Kidney (tissue), 14 donors: ENCODE measurements around the gene CD70. TPM values are rescaled to one million over a fixed set of nuclear protein-coding genes. Genes with fewer than 3 reads are reported as not detected.
A peak's percentile ranks its signal among the peaks of the same experiment; 100 is the strongest.
"Not testable (repeated sequence)": the region's sequence is repeated elsewhere in the genome, so short reads cannot be mapped to it uniquely, and the experiment has no call there.

Source experiments
- DNase-seq, 5 donors: peaks; one replicate each; pipeline ENCODE4 v3.0.0-alpha.2; 2013 to 2020
- FAIRE-seq: peaks from 2 replicates; lab custom pipeline; 2012; peaks lifted over from hg19 to GRCh38; lab: Jason Lieb, UNC
- H3K27ac ChIP-seq, 2 donors: one replicate each; pipeline ENCODE4 v1.7.0; 2013; ENCODE audit warnings: low read depth in 2 of 2, low read length in 2 of 2, inconsistent platforms in 1 of 2
- H3K27me3 ChIP-seq: one replicate; pipeline ENCODE4 v1.7.1; 2013; ENCODE audit warnings: low read length, inconsistent platforms; ENCODE audit not compliant: control insufficient read depth, insufficient read depth
- H3K36me3 ChIP-seq, 3 donors: one replicate each; pipeline versions ENCODE4 v1.7.0 to v1.7.1; 2013; ENCODE audit warnings: low read length in 3 of 3, control low read depth in 1 of 3, inconsistent platforms in 1 of 3; ENCODE audit not compliant: insufficient read depth in 3 of 3, control insufficient read depth in 2 of 3
- H3K4me1 ChIP-seq, 3 donors: one replicate each; pipeline versions ENCODE4 v1.7.0 to v1.7.1; 2013; ENCODE audit warnings: low read length in 3 of 3, inconsistent platforms in 1 of 3, low read depth in 1 of 3; ENCODE audit not compliant: control insufficient read depth in 2 of 3, insufficient read depth in 2 of 3
- H3K4me3 ChIP-seq, 3 donors: one replicate each; pipeline versions ENCODE4 v1.7.0 to v1.8.1; 2013; ENCODE audit warnings: low read length in 3 of 3, control low read depth in 1 of 3, inconsistent platforms in 1 of 3
- H3K9ac ChIP-seq, 3 donors: one replicate each; pipeline versions ENCODE4 v1.7.0 to v1.7.1; 2013; ENCODE audit warnings: low read length in 3 of 3, control low read depth in 1 of 3, inconsistent platforms in 1 of 3
- H3K9me3 ChIP-seq, 3 donors: one replicate each; pipeline versions ENCODE4 v1.7.0 to v1.7.1; 2013; ENCODE audit warnings: low read length in 3 of 3, control low read depth in 1 of 3, inconsistent platforms in 1 of 3; ENCODE audit not compliant: control insufficient read depth in 2 of 3, insufficient read depth in 1 of 3
- intact Hi-C: fragments of 100-400 bp; cut with DNase I; formaldehyde crosslinking; loops from one replicate; pipeline ENCODE4 v1.11.1; 2022
- polyA plus RNA-seq: library from polyadenylated mRNA; stranded (reverse); fragments of 350-450 nt; fragmentation: Illumina TruSeq; extraction: RNeasy Lipid Tissue Mini Kit (QIAGEN cat#74804); gene quantifications from one replicate; pipeline ENCODE4 v1.2.3, GENCODE V29; 2014; ENCODE audit warnings: low read depth, low replicate concordance; ENCODE audit not compliant: insufficient read depth
- total RNA-seq: library from RNA; stranded (reverse); fragmentation: NEBNext Ultra II Directional; extraction: Animal tissue kit (Norgen Biotek cat#: 25700); gene quantifications from one replicate; pipeline ENCODE4 v1.2.1, GENCODE V29; 2021
- TF ChIP-seq, protein P1 (sequence below): IDR thresholded peaks from 3 replicates; pipeline ENCODE4 v1.5.1; 2012; ENCODE audit warnings: mild to moderate bottlenecking, moderate library complexity, borderline replicate concordance; ENCODE audit not compliant: insufficient read depth; ENCODE audit errors: extremely low read depth
- donor health status: control.
- donor health status: control.
- donor health status: control.
- donor health status: control.
- donor health status: control.
- donor health status: DM: yes; HTN: yes; CAD: no.
- donor health status: Normal renal cell carcinoma (clear cell type).

Gene CD70
- total and polyA plus RNA-seq, 2 donors from 2014 or later = 0.76 TPM; not detected in 1

DNA sequence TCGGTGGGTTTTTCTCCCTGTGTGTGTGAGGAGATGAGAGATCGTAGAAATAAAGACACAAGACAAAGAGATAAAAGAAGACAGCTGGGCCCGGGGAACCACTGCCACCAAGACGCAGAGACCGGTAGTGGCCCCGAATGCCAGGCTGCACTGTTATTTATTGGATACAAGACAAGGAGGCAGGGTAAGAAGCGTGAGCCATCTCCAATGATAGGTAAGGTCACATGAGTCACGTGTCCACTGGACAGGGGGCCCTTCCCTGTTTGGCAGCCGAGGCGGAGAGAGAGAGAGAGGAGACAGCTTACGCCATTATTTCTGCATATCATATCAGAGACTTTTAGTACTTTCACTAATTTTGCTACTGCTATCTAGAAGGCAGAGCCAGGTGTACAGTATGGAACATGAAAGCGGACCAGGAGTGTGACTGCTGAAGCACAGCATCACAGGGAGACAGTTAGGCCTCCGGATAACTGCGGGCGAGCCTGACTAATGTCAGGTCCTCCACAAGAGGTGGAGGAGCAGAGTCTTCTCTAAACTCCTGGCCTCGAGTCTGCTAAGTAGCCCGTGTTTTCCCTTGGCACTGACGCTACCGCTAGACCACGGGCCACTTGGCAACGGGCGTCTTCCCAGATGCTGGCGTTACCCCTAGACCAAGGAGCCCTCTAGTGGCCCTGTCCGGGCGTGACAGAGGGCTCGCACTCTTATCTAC, 42.0 kb upstream of the CD70 start:
- DNase-seq = peak; percentile 53 to 81 (median 62)
- H3K27ac ChIP-seq, H3K9ac ChIP-seq, intact Hi-C loops, H3K9me3 ChIP-seq, FAIRE-seq, H3K4me3 ChIP-seq, H3K4me1 ChIP-seq, H3K27me3 ChIP-seq, H3K36me3 ChIP-seq: not testable (repeated sequence)
- TF ChIP-seq, protein P1, sequence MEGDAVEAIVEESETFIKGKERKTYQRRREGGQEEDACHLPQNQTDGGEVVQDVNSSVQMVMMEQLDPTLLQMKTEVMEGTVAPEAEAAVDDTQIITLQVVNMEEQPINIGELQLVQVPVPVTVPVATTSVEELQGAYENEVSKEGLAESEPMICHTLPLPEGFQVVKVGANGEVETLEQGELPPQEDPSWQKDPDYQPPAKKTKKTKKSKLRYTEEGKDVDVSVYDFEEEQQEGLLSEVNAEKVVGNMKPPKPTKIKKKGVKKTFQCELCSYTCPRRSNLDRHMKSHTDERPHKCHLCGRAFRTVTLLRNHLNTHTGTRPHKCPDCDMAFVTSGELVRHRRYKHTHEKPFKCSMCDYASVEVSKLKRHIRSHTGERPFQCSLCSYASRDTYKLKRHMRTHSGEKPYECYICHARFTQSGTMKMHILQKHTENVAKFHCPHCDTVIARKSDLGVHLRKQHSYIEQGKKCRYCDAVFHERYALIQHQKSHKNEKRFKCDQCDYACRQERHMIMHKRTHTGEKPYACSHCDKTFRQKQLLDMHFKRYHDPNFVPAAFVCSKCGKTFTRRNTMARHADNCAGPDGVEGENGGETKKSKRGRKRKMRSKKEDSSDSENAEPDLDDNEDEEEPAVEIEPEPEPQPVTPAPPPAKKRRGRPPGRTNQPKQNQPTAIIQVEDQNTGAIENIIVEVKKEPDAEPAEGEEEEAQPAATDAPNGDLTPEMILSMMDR = peak; percentile 56

- peaks cover 0 to 5% (median 0%) of the 10 kb centered on the region in 3 donors for H3K9me3 ChIP-seq
- H3K27me3 ChIP-seq = no peaks in the 10 kb centered on the region
- no peaks in the 10 kb centered on the region for H3K4me1 ChIP-seq
- TF ChIP-seq, protein P1 = peak; percentile 72
- H3K4me3 ChIP-seq = no peak overlapping the region
- H3K27ac ChIP-seq = no peak overlapping the region
- no peaks in the 10 kb centered on the region for H3K36me3 ChIP-seq
- FAIRE-seq = peak; percentile 91
- intact Hi-C loops = no loop called here
- peak in 4 of 5 donors; percentile 61 to 90 (median 79) for DNase-seq
- H3K9ac ChIP-seq = no peak overlapping the region
These were observed 41.2 kb upstream of the CD70 start for GRCh38 chr19:6632002-6632621.

GRCh38 chr19:6626764-6627163, 35.8 kb upstream of the CD70 start:
- H3K27me3 ChIP-seq = no peaks in the 10 kb centered on the region
- H3K9ac ChIP-seq = no peak overlapping the region
- DNase-seq (no peak), FAIRE-seq (no peak)
- no peak overlapping the region for H3K4me3 ChIP-seq
- no peaks in the 10 kb centered on the region for H3K9me3 ChIP-seq
- TF ChIP-seq, protein P1 = no peak
- H3K4me1 ChIP-seq = no peaks in the 10 kb centered on the region
- intact Hi-C loops = loop anchor here (10.0 kb wide), 2 partner anchors 112 to 238 kb away; no protein-coding TSS in a partner anchor
- no peak overlapping the region for H3K27ac ChIP-seq
- no peaks in the 10 kb centered on the region for H3K36me3 ChIP-seq
